Epithelial cell of esophagus (primary cell): ENCODE results near the gene SLC22A16.

Experiments used
- DNase-seq: peaks from one replicate; pipeline ENCODE4 v3.0.0; 2010; ENCODE audit warnings: low read depth
- H3K4me3 ChIP-seq: 2 replicates; pipeline ENCODE4 v1.5.1; 2011; ENCODE audit warnings: mild to moderate bottlenecking, low read length, control low read depth
- TF ChIP-seq, protein P1 (sequence below): IDR thresholded peaks from 2 replicates; pipeline ENCODE4 v1.5.1; 2011; ENCODE audit warnings: low read depth, mild to moderate bottlenecking, low read length, control low read depth, inconsistent platforms; ENCODE audit not compliant: insufficient read depth; ENCODE audit errors: missing control alignments

SLC22A16 gene

GRCh38 chr6:110410511-110410910 is 65.9 kb downstream of the SLC22A16 start:
- no peak for DNase-seq

GRCh38 chr6:110409794-110410193 is 66.6 kb downstream of the SLC22A16 start:
- H3K4me3 ChIP-seq = no peak overlapping the region
- no peak for DNase-seq
- TF ChIP-seq, protein P1, sequence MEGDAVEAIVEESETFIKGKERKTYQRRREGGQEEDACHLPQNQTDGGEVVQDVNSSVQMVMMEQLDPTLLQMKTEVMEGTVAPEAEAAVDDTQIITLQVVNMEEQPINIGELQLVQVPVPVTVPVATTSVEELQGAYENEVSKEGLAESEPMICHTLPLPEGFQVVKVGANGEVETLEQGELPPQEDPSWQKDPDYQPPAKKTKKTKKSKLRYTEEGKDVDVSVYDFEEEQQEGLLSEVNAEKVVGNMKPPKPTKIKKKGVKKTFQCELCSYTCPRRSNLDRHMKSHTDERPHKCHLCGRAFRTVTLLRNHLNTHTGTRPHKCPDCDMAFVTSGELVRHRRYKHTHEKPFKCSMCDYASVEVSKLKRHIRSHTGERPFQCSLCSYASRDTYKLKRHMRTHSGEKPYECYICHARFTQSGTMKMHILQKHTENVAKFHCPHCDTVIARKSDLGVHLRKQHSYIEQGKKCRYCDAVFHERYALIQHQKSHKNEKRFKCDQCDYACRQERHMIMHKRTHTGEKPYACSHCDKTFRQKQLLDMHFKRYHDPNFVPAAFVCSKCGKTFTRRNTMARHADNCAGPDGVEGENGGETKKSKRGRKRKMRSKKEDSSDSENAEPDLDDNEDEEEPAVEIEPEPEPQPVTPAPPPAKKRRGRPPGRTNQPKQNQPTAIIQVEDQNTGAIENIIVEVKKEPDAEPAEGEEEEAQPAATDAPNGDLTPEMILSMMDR = no peak

More at GRCh38 chr6:110410511-110410910, 65.9 kb downstream of the SLC22A16 start:
- H3K4me3 ChIP-seq = no peak overlapping the region
- TF ChIP-seq, protein P1 = no peak

- H3K4me3 ChIP-seq = no peak overlapping the region
- TF ChIP-seq, protein P1 = no peak
- DNase-seq = no peak
Observed at GRCh38 chr6:110408901-110409300, 67.5 kb downstream of the SLC22A16 start.

- no peak for DNase-seq
- no peak overlapping the region for H3K4me3 ChIP-seq
- TF ChIP-seq, protein P1 = no peak
Observed at GRCh38 chr6:110404607-110405006, 71.8 kb downstream of the SLC22A16 start.

DNA sequence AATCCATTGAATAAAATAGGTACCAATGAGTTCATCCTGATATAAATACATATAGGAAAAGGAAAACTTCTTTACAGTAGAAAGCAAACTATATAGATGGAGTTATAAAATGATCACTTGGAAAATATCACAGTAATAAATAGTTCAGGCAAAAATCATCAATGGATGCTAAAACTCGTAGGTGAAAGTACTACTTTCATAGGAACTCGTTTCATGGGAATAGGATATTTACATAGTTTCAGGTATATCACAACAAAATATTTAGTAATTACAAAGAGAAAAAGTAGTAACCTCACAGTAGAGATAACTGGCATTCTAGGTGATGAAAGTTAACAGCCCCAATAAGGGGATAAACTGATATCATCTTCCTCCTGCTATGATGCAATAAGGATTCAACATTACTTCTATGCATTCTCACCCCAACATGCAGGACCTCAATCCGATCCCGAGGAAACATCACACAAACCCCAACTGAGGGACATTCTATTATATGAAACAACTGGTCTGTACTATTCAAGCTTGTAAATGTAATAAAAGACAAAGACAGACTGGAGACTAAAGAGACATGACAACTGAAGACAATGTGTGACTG is 74.7 kb downstream of the SLC22A16 start:
- TF ChIP-seq, protein P1 = no peak
- DNase-seq = no peak
- H3K4me3 ChIP-seq = no peak overlapping the region

DNA sequence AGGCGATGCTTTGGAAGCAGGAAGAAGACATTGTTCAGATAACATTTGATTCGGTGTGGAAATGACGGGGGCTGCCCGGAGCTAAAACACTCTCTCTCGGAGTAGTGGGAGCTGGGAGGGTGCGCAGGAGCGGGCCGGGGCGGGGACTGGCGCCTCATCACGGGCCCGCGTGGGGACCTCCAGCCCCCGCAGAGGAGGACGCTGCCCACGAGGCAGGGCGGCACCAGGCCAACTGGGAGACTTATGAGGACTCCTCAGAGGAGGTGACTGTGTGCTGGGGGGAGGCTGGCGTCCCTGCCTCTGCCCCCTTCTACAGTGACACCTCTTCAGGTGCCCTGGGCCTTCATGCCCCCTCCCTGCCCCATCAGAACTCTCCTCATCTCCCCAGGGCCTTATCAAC is 76.2 kb downstream of the SLC22A16 start:
- TF ChIP-seq, protein P1 = no peak
- H3K4me3 ChIP-seq = peak overlapping the region; percentile 39
- no peak for DNase-seq
